Measurements from ENCODE around the gene RAB17. TPM values are rescaled to one million over a fixed set of nuclear protein-coding genes. Genes with fewer than 3 reads are reported as not detected.

The RAB17 gene
- total RNA-seq, 1 experiment from 2014 or later, result 86.3 TPM

DNA sequence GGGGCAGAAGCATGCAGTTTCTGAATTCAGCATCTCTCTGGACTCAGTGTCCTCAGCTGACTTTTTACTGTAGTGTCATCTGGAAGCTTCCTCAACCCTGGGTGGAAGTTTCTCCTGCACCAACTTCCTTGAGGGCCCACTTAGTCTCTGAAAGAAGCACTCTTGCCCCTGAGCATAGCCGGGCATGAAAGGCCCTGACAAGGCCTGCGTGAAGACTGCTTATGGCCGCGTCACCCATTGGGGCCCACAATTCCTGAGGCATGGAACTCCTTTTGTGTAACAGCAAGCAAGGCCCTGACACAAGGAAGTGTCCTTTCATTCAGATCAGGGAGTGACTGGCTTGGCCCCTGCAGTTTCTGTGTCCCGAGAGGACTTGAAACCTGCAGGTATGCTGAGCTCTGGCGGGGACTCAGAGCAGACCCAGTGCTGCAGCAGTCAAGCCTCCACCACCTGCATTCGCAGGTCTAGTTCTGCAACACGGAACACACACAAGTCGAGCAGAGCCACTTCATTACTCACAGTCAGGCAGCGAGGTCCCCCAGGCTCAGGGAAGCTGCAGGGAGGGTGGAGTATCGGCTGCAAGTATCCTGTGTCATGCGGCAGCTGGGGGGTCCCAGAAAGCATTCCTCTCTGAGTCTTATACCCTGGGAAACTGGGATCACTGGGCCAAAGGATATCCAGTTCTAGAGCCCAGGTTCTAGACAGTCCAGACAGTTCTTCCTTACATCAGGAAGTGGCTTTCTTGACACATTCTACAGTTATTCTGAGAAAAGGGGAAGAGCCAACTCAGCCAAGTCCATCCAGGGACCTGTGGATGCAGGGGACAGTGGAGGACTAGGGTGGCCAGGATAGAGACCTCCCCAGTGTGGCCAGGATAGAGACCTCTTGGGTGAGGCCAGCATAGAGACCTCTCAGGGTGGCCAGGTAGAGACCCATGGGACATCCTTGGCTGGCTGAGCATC is 59.8 kb downstream of the RAB17 start:
- Histone ChIP-seq H3K4me3 (no peak overlapping the region), H3K9me3 (ENCODE audit: insufficient read depth, low read depth) (no peaks in the 10 kb centered on the region), H3K4me2 (no peak overlapping the region), H3K4me1 (replicated peaks; ENCODE audit: insufficient read depth) (no peaks in the 10 kb centered on the region), H3F3A (ENCODE audit: insufficient read depth, low read depth) (peaks cover 58% of the 10 kb centered on the region), H4K20me1 (ENCODE audit: insufficient read depth) (peaks cover 18% of the 10 kb centered on the region), H3K27me3 (ENCODE audit: insufficient read depth, low read depth) (no peaks in the 10 kb centered on the region), H3K27ac (no peak overlapping the region), H3K36me3 (ENCODE audit: low read depth) (peaks cover 78% of the 10 kb centered on the region), H3K9me2 (ENCODE audit: insufficient read depth) (no peaks in the 10 kb centered on the region), H3K79me2 (ENCODE audit: low read depth) (no peaks in the 10 kb centered on the region), H2AFZ (no peak overlapping the region)
- POLR2A ChIA-PET (ENCODE audit: unreplicated experiment), result interaction anchor here (0.6 kb wide), 1 partner anchor 86 kb away, joined by 3 read pairs; no protein-coding TSS in a partner anchor
- CTCF ChIA-PET, result interaction anchor here (0.9 kb wide), 1 partner anchor 18 kb away, joined by 3 read pairs; no protein-coding TSS in a partner anchor
- intact Hi-C loops (cut with micrococcal nuclease; ENCODE audit: unreplicated experiment), result no loop called here
- DNase-seq, result no peak
- TF ChIP-seq, protein P1, sequence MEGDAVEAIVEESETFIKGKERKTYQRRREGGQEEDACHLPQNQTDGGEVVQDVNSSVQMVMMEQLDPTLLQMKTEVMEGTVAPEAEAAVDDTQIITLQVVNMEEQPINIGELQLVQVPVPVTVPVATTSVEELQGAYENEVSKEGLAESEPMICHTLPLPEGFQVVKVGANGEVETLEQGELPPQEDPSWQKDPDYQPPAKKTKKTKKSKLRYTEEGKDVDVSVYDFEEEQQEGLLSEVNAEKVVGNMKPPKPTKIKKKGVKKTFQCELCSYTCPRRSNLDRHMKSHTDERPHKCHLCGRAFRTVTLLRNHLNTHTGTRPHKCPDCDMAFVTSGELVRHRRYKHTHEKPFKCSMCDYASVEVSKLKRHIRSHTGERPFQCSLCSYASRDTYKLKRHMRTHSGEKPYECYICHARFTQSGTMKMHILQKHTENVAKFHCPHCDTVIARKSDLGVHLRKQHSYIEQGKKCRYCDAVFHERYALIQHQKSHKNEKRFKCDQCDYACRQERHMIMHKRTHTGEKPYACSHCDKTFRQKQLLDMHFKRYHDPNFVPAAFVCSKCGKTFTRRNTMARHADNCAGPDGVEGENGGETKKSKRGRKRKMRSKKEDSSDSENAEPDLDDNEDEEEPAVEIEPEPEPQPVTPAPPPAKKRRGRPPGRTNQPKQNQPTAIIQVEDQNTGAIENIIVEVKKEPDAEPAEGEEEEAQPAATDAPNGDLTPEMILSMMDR (conservative IDR thresholded peaks at IDR 0.05), result no peak
- no TSS peak for BruUV-seq (replicated peaks)

DNA sequence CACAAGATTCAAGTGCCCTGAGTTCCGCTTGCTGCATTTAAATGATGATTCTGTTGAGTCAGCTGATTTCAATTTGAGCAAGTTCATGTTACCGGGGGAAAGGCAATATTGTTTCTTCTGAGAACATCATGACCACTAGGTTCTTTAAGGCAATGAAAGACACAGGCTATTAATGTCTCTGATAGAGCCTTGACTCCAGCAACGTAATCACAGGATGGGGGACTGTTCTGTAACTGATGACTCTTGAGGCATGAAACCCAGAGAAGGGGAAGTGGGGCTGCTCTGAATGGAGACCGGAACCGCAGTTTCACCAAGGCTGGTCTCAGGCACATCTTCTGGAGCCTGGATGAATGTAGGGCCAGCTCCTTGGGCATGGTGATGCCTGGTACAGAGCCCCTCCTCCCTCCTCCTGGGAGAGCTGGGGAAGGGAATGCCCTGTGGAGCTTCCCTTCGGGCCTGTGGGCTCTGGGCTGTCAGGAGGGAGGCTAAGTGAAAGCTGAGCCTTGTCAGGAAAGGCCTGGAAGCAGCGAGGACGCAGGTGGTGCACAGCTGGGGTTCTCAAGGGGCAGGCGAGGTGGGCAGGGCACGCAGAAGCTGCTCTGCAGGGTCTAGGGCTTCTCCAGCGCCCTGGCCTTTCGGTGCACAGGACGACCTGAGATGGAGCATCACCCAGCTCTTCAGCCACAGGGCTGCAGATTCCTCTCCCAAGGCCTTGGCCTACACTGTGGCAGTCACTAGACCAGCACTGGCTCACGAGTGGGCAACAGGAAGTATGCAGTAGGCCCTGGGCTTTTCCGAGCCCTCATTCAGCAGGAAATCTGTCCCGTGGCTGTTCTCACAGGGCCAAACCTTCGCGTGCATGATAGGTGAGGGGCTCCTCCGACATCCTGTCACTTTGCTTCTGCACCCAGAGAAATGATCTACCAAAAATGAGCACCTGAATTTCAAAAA is 60.8 kb downstream of the RAB17 start:
- TF ChIP-seq EZH2 (IDR thresholded peaks at IDR 0.05; ENCODE audit: low read depth), result no peak
- no peak overlapping the region for H3K4me3 ChIP-seq
- CTCF ChIA-PET, result no interaction called here

DNA sequence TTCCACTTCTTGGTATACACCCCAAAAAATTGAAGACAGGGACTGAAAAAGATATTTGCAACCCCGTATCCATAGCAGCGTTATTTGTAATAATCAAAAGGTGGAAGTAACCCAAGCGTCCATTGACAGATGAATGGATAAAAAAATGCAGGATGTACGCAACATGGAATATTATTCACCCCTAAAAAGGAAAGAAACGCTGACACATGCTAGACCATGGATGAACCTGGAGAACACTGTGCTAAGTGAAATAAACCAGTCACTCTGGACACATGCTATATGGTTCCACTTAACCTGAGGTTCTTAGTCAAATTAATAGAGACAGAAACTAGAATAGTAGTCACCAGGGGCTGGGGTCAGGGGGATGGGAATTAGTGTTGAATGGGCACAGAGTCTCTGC is 62.8 kb downstream of the RAB17 start:
- H3K9me2 ChIP-seq (ENCODE audit: insufficient read depth), result no peaks in the 10 kb centered on the region
- ChIA-PET CTCF (no interaction called here), POLR2A (ENCODE audit: unreplicated experiment) (interaction anchor here (0.6 kb wide), 1 partner anchor 107 kb away, joined by 5 read pairs; no protein-coding TSS in a partner anchor)
- H3K9me3 ChIP-seq (ENCODE audit: insufficient read depth, low read depth), result no peaks in the 10 kb centered on the region
- H3K79me2 ChIP-seq (ENCODE audit: low read depth), result no peaks in the 10 kb centered on the region
- H3K27ac ChIP-seq, result no peak overlapping the region
- peaks cover 67% of the 10 kb centered on the region for H3K36me3 ChIP-seq (ENCODE audit: low read depth)
- 0 out of 2 replicates have a peak, but pooled peaks cover 7% of the 10 kb centered on the region for H4K20me1 ChIP-seq (ENCODE audit: insufficient read depth)
- no peak for DNase-seq
- H3K4me1 ChIP-seq (replicated peaks; ENCODE audit: insufficient read depth), result no peaks in the 10 kb centered on the region
- intact Hi-C loops (cut with micrococcal nuclease; ENCODE audit: unreplicated experiment), result no loop called here
- TF ChIP-seq, protein P1 (conservative IDR thresholded peaks at IDR 0.05), result no peak
- no peak for TF ChIP-seq EZH2 (IDR thresholded peaks at IDR 0.05; ENCODE audit: low read depth)
- no peak overlapping the region for H2AFZ ChIP-seq
- no peak overlapping the region for H3K4me2 ChIP-seq
- H3F3A ChIP-seq (ENCODE audit: insufficient read depth, low read depth), result peaks cover 37% of the 10 kb centered on the region
- H3K4me3 ChIP-seq, result no peak overlapping the region
- no TSS peak for BruUV-seq (replicated peaks)
- H3K27me3 ChIP-seq (ENCODE audit: insufficient read depth, low read depth), result no peaks in the 10 kb centered on the region

More for the DNA sequence above, 60.8 kb downstream of the RAB17 start:
- no peak for DNase-seq
- intact Hi-C loops (cut with micrococcal nuclease; ENCODE audit: unreplicated experiment), result no loop called here
- Histone ChIP-seq H4K20me1 (ENCODE audit: insufficient read depth) (peaks cover 18% of the 10 kb centered on the region), H3K4me1 (replicated peaks; ENCODE audit: insufficient read depth) (no peaks in the 10 kb centered on the region), H3F3A (ENCODE audit: insufficient read depth, low read depth) (peaks cover 49% of the 10 kb centered on the region), H3K79me2 (ENCODE audit: low read depth) (no peaks in the 10 kb centered on the region), H3K9me2 (ENCODE audit: insufficient read depth) (no peaks in the 10 kb centered on the region), H3K36me3 (ENCODE audit: low read depth) (peaks cover 76% of the 10 kb centered on the region), H3K27me3 (ENCODE audit: insufficient read depth, low read depth) (no peaks in the 10 kb centered on the region), H3K9me3 (ENCODE audit: insufficient read depth, low read depth) (no peaks in the 10 kb centered on the region), H3K4me2 (no peak overlapping the region), H2AFZ (no peak overlapping the region), H3K27ac (no peak overlapping the region)
- no TSS peak for BruUV-seq (replicated peaks)
- POLR2A ChIA-PET (ENCODE audit: unreplicated experiment), result no interaction called here

Measured in PC-9 (cell line).